ENCODE data around the gene DCHS2. TPM values are rescaled to one million over a fixed set of nuclear protein-coding genes. Genes with fewer than 3 reads are reported as not detected.
"Not testable (repeated sequence)": the region's sequence is repeated elsewhere in the genome, so short reads cannot be mapped to it uniquely, and the experiment has no call there.

The DCHS2 gene
- total RNA-seq, 1 donor from 2014 or later, result not detected

GRCh38 chr4:154234576-154234975 is 257.0 kb downstream of the DCHS2 start:
- no peak for DNase-seq (ENCODE audit: low spot score)
- no peaks in the 10 kb centered on the region for H3K4me1 Mint-ChIP-seq (ENCODE audit: low read depth)

DNA sequence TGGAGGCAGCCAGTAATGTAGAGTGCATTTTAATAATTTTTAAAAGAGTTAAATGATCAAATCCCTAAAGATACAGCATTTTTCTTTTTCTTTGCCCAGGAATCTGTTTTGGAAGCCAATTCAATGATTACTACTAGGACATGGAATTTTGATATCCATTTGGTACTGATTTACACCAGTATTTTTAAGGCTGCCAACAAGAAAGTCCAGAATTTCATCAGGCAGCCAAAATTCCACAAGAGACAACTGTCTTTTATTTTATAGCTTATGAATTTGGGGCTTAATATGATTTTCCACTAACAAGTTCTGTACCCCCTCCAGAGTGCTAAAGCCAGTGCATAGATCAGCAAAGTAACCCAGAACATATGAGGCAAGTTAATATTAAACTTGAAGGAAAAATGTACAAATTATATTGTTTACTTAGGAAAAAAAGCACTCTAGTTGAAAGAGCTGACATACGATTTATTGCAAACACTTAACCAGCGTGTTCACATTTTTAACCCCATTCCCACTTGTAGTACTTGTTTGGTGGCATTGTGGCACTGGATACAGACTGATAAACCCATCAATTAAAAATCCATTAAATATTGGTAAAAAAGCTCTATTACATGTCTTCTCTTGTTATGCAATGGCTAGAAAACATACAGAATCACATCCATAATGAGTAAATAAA is 259.7 kb downstream of the DCHS2 start:
- no peak overlapping the region for H3K4me3 Mint-ChIP-seq (ENCODE audit: low read depth)
- no peaks in the 10 kb centered on the region for H3K27me3 Mint-ChIP-seq (ENCODE audit: low read depth)
- no peaks in the 10 kb centered on the region for H3K4me1 Mint-ChIP-seq (ENCODE audit: low read depth)
- DNase-seq (ENCODE audit: low spot score), result no peak
- intact Hi-C loops (cut with micrococcal nuclease), result no loop called here
- H3K36me3 Mint-ChIP-seq (ENCODE audit: low read depth), result no peaks in the 10 kb centered on the region
- H3K9me3 Mint-ChIP-seq, result no peaks in the 10 kb centered on the region
- no peak overlapping the region for H3K27ac Mint-ChIP-seq

More at GRCh38 chr4:154234576-154234975, 257.0 kb downstream of the DCHS2 start:
- H3K4me3 Mint-ChIP-seq (ENCODE audit: low read depth), result no peak overlapping the region
- no peaks in the 10 kb centered on the region for H3K27me3 Mint-ChIP-seq (ENCODE audit: low read depth)
- intact Hi-C loops (cut with micrococcal nuclease), result no loop called here
- no peaks in the 10 kb centered on the region for H3K36me3 Mint-ChIP-seq (ENCODE audit: low read depth)
- H3K27ac Mint-ChIP-seq, result no peak overlapping the region
- H3K9me3 Mint-ChIP-seq, result no peaks in the 10 kb centered on the region

DNA sequence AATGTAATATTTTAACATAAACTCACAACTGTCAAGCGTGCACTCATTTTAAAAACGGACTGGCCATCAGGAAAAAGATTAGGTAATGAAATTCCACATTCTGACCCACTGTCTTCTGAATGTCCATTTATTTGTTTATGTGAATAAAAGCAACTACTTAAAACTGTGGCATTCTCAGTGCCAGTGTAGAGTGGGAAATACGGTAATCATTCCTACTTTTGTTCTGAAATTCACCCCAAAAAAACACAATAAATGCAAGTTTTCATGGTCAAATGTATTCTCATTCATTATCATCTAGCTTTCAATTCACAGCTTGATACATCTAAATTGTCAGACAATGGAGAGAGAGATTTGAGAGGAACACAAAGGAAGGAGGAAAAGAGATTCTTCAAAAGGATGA is 260.9 kb downstream of the DCHS2 start:
- Mint-ChIP-seq H3K9me3 (no peaks in the 10 kb centered on the region), H3K27ac (no peak overlapping the region), H3K4me1 (ENCODE audit: low read depth) (no peaks in the 10 kb centered on the region), H3K36me3 (ENCODE audit: low read depth) (no peaks in the 10 kb centered on the region), H3K27me3 (ENCODE audit: low read depth) (no peaks in the 10 kb centered on the region), H3K4me3 (ENCODE audit: low read depth) (no peak overlapping the region)
- intact Hi-C loops (cut with micrococcal nuclease), result no loop called here
- DNase-seq (ENCODE audit: low spot score), result no peak

- intact Hi-C loops (cut with micrococcal nuclease), result no loop called here
- Mint-ChIP-seq H3K27ac (no peak overlapping the region), H3K9me3 (no peaks in the 10 kb centered on the region), H3K27me3 (ENCODE audit: low read depth) (no peaks in the 10 kb centered on the region), H3K4me3 (ENCODE audit: low read depth) (no peak overlapping the region), H3K36me3 (ENCODE audit: low read depth) (no peaks in the 10 kb centered on the region), H3K4me1 (ENCODE audit: low read depth) (no peaks in the 10 kb centered on the region)
- DNase-seq (ENCODE audit: low spot score), result no peak
Measured at GRCh38 chr4:154230091-154230490, 261.5 kb downstream of the DCHS2 start.

- no peak for DNase-seq (ENCODE audit: low spot score)
- H3K4me3 Mint-ChIP-seq (ENCODE audit: low read depth), result no peak overlapping the region
- intact Hi-C loops (cut with micrococcal nuclease), result no loop called here
- H3K27ac Mint-ChIP-seq, result no peak overlapping the region
- H3K27me3 Mint-ChIP-seq (ENCODE audit: low read depth), result no peaks in the 10 kb centered on the region
- H3K36me3 Mint-ChIP-seq (ENCODE audit: low read depth), result no peaks in the 10 kb centered on the region
- peaks cover 19% of the 10 kb centered on the region for H3K9me3 Mint-ChIP-seq
- H3K4me1 Mint-ChIP-seq (ENCODE audit: low read depth), result no peaks in the 10 kb centered on the region
Measured at GRCh38 chr4:154222875-154223274, 268.7 kb downstream of the DCHS2 start.

DNA sequence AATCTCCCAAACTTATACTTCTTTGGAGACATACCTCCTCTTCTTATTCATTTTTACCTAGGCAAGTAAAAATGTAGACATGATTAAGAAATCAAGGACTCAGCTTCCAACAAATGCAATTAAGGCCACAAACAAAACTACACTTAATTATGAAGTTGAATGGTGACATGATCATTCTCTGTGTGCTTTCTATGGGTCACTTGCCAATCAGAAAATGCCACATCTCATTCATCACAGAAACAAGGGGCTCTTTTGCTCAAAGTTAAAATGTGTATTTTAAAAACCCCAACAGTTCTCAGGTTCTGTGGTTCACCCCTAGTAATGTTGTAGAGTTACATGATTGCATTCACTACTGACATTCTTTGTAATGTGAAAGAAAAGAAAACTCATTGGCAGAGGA is 273.5 kb downstream of the DCHS2 start:
- H3K4me3 Mint-ChIP-seq (ENCODE audit: low read depth), result no peak overlapping the region
- no peaks in the 10 kb centered on the region for H3K4me1 Mint-ChIP-seq (ENCODE audit: low read depth)
- no peak overlapping the region for H3K27ac Mint-ChIP-seq
- no peaks in the 10 kb centered on the region for H3K36me3 Mint-ChIP-seq (ENCODE audit: low read depth)
- no peaks in the 10 kb centered on the region for H3K27me3 Mint-ChIP-seq (ENCODE audit: low read depth)
- peaks cover 10% of the 10 kb centered on the region for H3K9me3 Mint-ChIP-seq
- no peak for DNase-seq (ENCODE audit: low spot score)
- intact Hi-C loops (cut with micrococcal nuclease), result no loop called here

DNA sequence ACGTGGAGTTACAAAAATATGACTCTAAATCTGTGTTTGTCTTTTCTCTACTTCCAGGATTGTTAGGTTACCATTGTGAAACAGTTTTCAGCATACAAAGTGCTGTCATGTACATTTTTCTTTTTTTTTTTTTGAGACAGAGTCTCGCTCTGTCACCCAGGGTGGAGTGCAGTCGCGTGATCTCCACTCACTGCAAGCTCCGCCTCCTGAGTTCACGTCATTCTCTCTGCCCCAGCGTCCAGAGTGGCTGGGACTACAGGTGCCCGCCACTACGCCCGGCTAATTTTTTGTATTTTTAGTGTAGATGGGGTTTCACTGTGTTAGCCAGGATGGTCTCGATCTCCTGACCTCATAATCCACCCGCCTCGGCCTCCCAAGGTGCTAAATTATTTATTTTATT is 274.2 kb downstream of the DCHS2 start:
- H3K27ac Mint-ChIP-seq; intact Hi-C loops (cut with micrococcal nuclease); H3K4me1 Mint-ChIP-seq (ENCODE audit: low read depth); DNase-seq (ENCODE audit: low spot score); H3K36me3 Mint-ChIP-seq (ENCODE audit: low read depth); H3K9me3 Mint-ChIP-seq; H3K27me3 Mint-ChIP-seq (ENCODE audit: low read depth); H3K4me3 Mint-ChIP-seq (ENCODE audit: low read depth): not testable (repeated sequence)

DNA sequence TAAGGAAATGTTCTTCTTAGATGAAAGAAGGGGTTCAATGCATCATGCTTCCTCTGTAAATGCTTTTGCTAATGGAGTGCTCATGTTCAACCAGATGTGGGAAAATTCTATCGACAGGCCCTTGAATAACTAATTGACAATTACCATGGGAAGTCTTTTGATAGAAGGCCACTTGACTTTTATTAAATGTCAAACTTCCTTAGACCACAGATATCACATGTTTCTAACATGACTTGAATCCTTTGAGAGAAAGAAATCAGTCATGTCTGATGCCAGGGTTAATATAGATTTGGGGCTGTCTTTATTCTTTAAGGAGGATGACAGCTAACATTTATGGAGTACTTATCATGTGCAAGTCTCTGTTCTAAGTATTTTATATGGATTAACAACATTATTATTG is 280.1 kb downstream of the DCHS2 start:
- Mint-ChIP-seq H3K36me3 (ENCODE audit: low read depth) (no peaks in the 10 kb centered on the region), H3K9me3 (no peaks in the 10 kb centered on the region), H3K27me3 (ENCODE audit: low read depth) (no peaks in the 10 kb centered on the region), H3K4me3 (ENCODE audit: low read depth) (no peak overlapping the region), H3K4me1 (ENCODE audit: low read depth) (no peaks in the 10 kb centered on the region), H3K27ac (no peak overlapping the region)
- intact Hi-C loops (cut with micrococcal nuclease), result no loop called here
- DNase-seq (ENCODE audit: low spot score), result no peak

- no peaks in the 10 kb centered on the region for H3K4me1 Mint-ChIP-seq (ENCODE audit: low read depth)
- no peak for DNase-seq (ENCODE audit: low spot score)
- no peaks in the 10 kb centered on the region for H3K27me3 Mint-ChIP-seq (ENCODE audit: low read depth)
- no peaks in the 10 kb centered on the region for H3K36me3 Mint-ChIP-seq (ENCODE audit: low read depth)
- H3K4me3 Mint-ChIP-seq (ENCODE audit: low read depth), result no peak overlapping the region
- intact Hi-C loops (cut with micrococcal nuclease), result no loop called here
- H3K9me3 Mint-ChIP-seq, result no peaks in the 10 kb centered on the region
- no peak overlapping the region for H3K27ac Mint-ChIP-seq
Measured at GRCh38 chr4:154208424-154208823, 283.2 kb downstream of the DCHS2 start.

DNA sequence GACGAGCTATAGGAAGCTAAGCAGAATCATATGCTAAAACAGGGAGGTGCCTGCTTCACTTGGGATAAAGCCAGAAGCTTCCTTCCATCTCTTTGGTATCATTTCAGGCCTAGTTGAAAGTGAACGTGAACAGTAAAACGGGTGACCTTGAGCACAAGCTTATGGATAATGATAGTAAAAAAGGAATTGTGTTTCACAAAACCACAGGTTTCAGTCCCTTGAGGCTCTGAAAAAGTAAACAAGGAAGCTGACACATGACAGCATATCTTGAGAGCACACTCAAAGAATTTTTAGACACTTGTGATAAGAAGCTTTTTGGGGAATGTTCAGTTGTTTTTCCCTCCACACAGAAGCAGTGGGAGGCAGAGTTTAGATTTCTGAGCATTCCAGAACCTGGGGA is 286.1 kb downstream of the DCHS2 start:
- intact Hi-C loops (cut with micrococcal nuclease), result no loop called here
- Mint-ChIP-seq H3K27me3 (ENCODE audit: low read depth) (no peaks in the 10 kb centered on the region), H3K4me3 (ENCODE audit: low read depth) (no peak overlapping the region), H3K36me3 (ENCODE audit: low read depth) (no peaks in the 10 kb centered on the region), H3K4me1 (ENCODE audit: low read depth) (no peaks in the 10 kb centered on the region), H3K27ac (no peak overlapping the region), H3K9me3 (no peaks in the 10 kb centered on the region)
- DNase-seq (ENCODE audit: low spot score), result no peak

- H3K4me1 Mint-ChIP-seq (ENCODE audit: low read depth), result no peaks in the 10 kb centered on the region
- no peak overlapping the region for H3K27ac Mint-ChIP-seq
- no peak for DNase-seq (ENCODE audit: low spot score)
- no peaks in the 10 kb centered on the region for H3K9me3 Mint-ChIP-seq
- intact Hi-C loops (cut with micrococcal nuclease), result no loop called here
- H3K36me3 Mint-ChIP-seq (ENCODE audit: low read depth), result no peaks in the 10 kb centered on the region
- no peaks in the 10 kb centered on the region for H3K27me3 Mint-ChIP-seq (ENCODE audit: low read depth)
- H3K4me3 Mint-ChIP-seq (ENCODE audit: low read depth), result no peak overlapping the region
Measured at GRCh38 chr4:154194649-154195048, 296.9 kb downstream of the DCHS2 start.

DNA sequence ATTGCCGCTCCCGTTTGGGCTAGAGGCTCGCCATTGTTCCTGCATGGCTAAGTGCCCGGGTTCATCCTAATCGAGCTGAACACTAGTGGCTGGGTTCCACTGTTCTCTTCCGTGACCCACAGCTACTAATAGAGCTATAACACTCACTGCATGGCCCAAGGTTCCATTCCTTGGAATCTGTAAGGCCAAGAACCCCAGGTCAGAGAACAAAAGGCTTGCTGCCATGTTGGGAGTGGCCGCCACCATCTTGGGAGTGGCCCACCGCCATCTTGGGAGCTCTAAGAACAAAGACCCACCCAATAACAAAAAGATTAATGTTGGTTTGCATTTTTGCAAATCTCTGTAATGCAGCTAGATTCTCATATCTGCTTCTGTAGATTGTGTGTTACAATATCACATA is 299.0 kb downstream of the DCHS2 start:
- H3K4me1 Mint-ChIP-seq (ENCODE audit: low read depth), result no peaks in the 10 kb centered on the region
- H3K27me3 Mint-ChIP-seq (ENCODE audit: low read depth), result no peaks in the 10 kb centered on the region
- H3K9me3 Mint-ChIP-seq, result no peaks in the 10 kb centered on the region
- no peak overlapping the region for H3K27ac Mint-ChIP-seq
- H3K4me3 Mint-ChIP-seq (ENCODE audit: low read depth), result no peak overlapping the region
- intact Hi-C loops (cut with micrococcal nuclease), result no loop called here
- no peaks in the 10 kb centered on the region for H3K36me3 Mint-ChIP-seq (ENCODE audit: low read depth)
- no peak for DNase-seq (ENCODE audit: low spot score)

DNA sequence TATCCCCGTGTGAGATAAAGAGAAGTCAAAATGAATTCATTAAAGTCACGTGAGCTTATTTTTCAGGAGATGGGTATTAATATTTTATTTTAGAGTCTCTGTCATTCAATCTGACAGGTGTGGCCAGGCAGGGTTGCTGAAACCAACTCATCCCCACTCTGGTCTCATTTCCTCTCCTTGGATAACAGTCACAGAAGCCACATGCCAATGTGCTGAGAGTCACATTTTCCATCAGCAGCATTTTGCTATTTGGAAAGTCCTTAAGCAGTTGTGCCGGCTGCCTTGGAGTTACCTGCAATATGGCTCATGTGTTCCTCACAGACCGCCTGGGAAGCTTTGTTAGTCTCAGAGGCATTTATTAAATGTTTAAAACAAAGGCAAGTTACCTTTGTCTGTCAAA is 302.3 kb downstream of the DCHS2 start:
- Mint-ChIP-seq H3K4me1 (ENCODE audit: low read depth) (no peaks in the 10 kb centered on the region), H3K4me3 (ENCODE audit: low read depth) (no peak overlapping the region), H3K27me3 (ENCODE audit: low read depth) (no peaks in the 10 kb centered on the region), H3K27ac (no peak overlapping the region), H3K36me3 (ENCODE audit: low read depth) (no peaks in the 10 kb centered on the region), H3K9me3 (no peaks in the 10 kb centered on the region)
- no peak for DNase-seq (ENCODE audit: low spot score)
- intact Hi-C loops (cut with micrococcal nuclease), result no loop called here

GRCh38 chr4:154186888-154187287 is 304.7 kb downstream of the DCHS2 start:
- Mint-ChIP-seq H3K4me3 (ENCODE audit: low read depth) (no peak overlapping the region), H3K27me3 (ENCODE audit: low read depth) (no peaks in the 10 kb centered on the region), H3K9me3 (no peaks in the 10 kb centered on the region), H3K36me3 (ENCODE audit: low read depth) (no peaks in the 10 kb centered on the region), H3K4me1 (ENCODE audit: low read depth) (no peaks in the 10 kb centered on the region), H3K27ac (no peak overlapping the region)
- DNase-seq (ENCODE audit: low spot score), result no peak
- intact Hi-C loops (cut with micrococcal nuclease), result no loop called here
